Stimulated activated CD4-positive, alpha-beta T cell treated with anti-CD3 and anti-CD28 coated beads, TNF-alpha, amount 100 ng/mL, for 24 hours (primary cell): Measurements from ENCODE around the gene CABCOCO1.

Experiments used
- DNase-seq, 3 experiments: peaks; one replicate each; pipeline ENCODE4 v3.0.0-alpha.2; 2020; ENCODE audit warnings: low read depth in 3 of 3

The CABCOCO1 gene

DNA sequence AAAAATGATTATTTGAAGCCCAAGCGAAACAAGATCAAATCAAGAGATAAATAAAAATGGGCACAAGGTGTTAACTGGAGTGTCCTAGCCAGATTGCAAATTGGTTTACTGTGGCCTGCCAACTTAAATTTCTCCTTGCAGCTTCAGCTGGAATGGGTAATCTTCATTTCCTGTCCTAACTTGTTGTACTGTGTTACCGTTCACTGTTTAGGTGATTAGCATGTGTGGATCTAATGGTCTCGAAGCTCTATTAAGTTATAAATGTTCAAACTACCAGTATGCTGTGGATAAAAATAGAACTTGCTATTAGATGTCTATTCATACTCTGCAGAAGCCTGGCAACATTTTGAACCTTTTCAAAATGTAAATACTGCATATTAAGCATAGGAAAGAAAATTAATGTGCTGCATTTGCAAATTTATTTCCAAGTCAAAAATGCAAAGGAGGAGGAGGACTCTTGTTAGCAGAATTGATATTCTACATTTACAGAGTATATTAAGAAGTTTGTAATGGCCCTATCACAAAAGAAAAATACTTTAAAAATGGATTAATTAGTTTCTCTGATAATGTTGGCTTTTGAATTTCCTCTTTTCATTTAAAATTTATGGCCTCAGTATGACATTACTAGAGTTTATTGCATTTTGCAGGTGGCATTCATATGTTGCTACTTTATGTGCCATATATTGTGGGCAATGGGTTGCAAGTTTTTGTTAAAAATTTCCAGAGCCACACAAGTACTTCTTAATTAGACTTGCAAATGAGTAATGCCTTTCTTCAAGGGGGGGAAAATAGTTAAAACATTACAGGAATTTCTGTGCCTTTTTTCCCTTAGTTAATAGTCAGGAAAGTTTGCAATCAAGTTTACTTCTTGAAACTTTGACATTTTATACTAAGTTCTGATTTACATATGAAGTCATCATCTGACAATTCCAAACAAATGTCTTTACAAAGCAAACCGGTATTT is 92.1 kb downstream of the CABCOCO1 start:
- DNase-seq = no peak

- no peak for DNase-seq
Measured at GRCh38 chr10:61757001-61757400, 94.3 kb downstream of the CABCOCO1 start.

GRCh38 chr10:61757525-61758397 is 95.0 kb downstream of the CABCOCO1 start:
- DNase-seq = no peak

GRCh38 chr10:61758433-61758832 is 95.7 kb downstream of the CABCOCO1 start:
- no peak for DNase-seq

- no peak for DNase-seq
Measured at GRCh38 chr10:61759751-61760150, 97.0 kb downstream of the CABCOCO1 start.

DNA sequence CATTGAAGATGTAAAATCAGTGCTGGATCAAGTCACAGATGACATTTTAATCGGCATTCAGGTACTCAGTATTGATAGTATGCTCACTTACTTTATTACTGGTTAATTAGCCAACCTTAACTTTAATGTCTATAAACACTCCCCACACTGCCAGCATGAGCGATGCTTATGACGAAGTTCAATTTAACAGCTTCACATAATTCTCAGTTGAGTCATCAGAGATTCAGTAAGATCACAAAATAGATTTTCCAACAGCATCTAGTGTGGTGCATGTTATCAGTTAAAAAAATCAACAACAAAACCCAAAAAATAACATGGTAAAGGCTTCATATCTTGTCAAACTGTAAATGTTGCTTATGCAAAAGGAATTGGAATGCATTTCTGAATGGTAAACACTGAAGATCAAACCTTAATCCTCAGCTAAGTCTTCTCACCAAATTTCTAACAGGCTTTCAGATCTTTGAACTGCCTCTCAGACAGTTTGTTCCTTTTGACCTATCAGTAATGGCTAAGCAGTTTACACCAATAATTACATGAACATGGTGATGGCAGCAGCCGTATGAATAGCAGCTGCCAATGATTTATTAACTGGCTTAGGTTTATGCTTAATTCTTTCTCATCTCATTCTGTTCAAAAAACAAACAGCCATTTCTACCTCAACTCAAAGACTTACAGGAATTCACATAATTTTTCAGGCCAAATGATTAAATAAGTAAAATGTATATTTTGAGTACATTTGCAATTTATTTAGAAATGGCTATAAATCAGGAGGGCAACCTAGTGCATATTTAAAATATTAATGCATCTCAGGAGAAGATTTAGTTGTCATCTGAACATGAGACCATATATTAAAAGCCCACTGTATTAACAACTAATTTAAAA is 98.5 kb downstream of the CABCOCO1 start:
- no peak for DNase-seq

DNA sequence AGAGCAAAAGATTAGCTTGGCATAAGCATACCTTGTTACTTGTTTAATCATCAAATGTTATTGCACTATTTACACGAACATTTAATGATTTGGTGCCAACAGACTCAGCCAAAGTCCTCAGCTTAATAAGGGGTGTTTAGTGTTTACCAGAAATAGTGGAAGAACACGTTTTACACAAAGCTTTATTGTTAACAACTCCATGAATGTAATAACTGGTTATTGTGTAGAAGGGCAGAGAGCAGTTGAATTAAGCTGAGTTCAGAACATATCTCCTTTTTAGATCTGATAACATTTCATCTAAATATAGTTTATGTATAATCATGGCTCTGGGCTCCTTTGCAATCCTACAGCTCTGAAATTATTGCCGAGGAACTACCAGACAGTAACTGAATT is 99.1 kb downstream of the CABCOCO1 start:
- no peak for DNase-seq

- DNase-seq = no peak
Measured at GRCh38 chr10:61763778-61764177, 101.0 kb downstream of the CABCOCO1 start.

DNA sequence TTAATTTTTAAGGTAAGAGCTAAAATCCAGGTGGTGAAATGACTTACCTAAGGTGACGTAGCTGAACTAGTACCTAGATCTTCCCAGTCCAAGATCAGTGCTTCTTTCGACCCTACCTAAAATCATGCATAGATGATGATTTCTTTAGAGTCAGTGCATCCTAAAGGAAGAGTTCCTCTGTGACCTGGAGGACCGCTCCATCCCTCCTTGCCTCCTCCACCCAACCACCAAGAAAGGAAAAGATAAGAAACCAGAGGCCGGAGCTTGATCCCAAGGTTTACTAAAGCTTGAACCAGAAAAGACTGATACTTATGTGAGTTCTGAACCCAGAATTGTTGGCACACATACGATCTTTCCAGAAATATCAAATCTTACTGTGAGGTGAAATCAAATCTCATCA is 101.8 kb downstream of the CABCOCO1 start:
- no peak for DNase-seq

GRCh38 chr10:61765176-61766087 is 102.7 kb downstream of the CABCOCO1 start:
- no peak for DNase-seq

DNA sequence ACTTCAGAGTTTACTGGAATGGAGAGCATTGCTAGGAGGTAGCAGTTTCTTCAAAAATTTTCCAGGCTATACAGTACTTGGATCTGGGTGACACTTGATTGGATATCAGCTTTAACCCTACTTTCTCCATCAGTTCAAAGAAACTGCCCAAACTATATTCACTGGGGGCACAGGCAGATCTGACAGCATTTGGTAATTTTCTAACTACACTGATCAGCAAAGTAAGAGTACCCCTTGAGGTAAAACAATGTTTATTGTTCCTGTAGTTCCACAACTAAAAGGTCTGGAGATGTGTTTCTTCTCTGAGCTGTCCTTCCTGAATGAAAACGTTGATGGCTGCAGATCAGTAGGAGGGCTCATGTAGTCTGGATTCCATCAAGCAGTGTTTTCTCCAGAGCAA is 104.2 kb downstream of the CABCOCO1 start:
- DNase-seq = no peak

- no peak for DNase-seq
Measured at GRCh38 chr10:61774031-61774430, 111.3 kb downstream of the CABCOCO1 start.

- DNase-seq = no peak
Measured at GRCh38 chr10:61775111-61775510, 112.4 kb downstream of the CABCOCO1 start.

DNA sequence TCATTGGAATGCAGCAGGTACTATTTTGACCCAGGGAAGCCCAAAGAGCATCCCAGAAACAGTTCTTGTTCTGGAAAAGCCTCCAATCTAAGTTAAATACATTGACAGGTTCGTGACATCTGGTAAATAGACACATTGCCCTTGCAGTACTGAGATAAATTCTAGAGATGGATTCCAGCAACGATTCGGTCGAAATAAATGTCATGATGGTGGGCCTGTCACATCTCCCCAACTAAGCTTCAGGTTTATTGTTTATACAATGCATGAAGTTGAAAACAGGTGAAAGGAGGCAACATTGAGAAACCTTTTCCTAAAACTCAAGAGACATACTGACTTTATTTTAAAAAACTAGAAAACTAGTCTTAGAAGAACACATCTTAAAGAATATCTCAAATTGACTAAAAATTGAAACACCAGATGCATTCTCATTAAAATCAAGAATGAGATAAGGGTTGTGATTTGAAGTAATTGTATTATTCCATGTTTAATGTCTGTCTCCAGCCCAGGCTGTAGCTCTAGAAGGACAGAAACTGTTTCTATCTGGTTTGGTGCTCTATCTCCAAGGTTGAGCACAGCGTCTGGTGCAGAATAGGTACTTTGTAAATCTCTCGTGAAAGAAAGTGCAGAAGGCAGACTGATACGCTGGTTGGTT is 114.0 kb downstream of the CABCOCO1 start:
- no peak for DNase-seq

- DNase-seq = no peak
Measured at GRCh38 chr10:61778137-61778536, 115.4 kb downstream of the CABCOCO1 start.

- no peak for DNase-seq
Measured at GRCh38 chr10:61779276-61779675, 116.5 kb downstream of the CABCOCO1 start.

DNA sequence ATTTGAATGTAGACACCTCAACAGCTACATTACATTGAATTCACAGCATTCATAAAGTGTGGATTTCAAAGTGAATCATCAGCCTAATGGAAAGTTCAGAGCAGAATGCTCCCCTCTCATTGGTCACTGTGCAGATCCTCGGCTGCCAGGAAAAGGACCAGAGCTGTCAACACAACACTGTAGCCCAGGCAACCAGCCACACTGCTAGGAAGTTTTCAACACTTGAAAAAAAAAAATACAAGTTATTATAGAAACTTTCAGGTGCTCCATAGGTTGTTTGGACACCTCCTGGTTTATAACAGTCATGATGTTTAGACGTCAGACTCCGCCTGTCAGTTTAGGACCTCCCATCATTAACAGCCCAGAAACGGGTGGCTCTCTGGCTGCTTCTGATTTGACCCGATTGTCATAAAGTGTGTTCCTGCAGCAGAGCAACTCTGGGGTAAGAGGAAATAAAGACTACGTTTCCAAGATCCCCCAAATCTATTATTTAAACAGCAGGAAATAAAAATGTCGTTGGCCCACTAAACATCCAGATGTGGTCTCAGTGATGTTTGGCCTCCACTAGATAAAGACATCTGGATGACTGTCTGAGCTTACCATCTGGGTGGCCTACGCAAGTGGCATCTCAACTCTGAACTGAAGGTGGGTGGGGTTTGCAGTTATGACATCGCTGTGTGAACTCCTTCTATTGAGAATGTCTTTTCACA is 117.4 kb downstream of the CABCOCO1 start:
- peak in 1 of 3 experiments; percentile 17 for DNase-seq

- DNase-seq = no peak
Measured at GRCh38 chr10:61780732-61781131, 118.0 kb downstream of the CABCOCO1 start.

- no peak for DNase-seq
Measured at GRCh38 chr10:61781969-61782403, 119.3 kb downstream of the CABCOCO1 start.
